NOMO-1 treated with DMSO at 0.1 percent for 48 hours (cell line): Measurements from ENCODE around the gene KMT5B.
A peak's percentile ranks its signal among the peaks of the same experiment; 100 is the strongest.

Experiments used
- DNase-seq: peaks from one replicate; lab custom pipeline; 2025; ENCODE audit not compliant: unreplicated experiment; lab: John Stamatoyannopoulos, UW

Gene KMT5B

DNA sequence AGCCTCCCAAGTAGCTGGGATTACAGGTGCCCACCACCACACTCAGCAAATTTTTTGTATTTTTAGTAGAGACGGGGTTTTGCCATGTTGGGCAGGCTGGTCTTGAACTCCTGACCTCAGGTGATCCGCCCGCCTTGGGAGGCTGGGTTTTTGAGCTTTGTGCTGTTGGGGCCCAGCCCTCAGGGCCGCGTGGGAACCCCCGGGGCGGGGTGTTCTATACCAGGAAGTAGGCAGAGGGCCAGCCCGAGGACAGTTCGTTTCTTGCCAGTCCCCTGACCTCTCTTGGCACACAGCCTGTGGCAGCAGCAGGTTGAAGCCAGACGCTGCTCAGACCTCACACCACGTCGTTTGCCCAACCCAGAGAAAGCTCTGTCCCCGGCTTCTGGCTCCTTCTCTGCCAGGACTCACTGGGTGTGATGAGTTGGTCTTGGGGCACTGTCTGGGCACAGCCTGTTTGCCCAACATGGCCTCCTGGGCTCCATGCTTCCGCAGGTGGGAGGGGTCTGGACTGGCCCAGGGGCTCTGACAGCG is 67.0 kb downstream of the KMT5B start:
- DNase-seq = no peak

DNA sequence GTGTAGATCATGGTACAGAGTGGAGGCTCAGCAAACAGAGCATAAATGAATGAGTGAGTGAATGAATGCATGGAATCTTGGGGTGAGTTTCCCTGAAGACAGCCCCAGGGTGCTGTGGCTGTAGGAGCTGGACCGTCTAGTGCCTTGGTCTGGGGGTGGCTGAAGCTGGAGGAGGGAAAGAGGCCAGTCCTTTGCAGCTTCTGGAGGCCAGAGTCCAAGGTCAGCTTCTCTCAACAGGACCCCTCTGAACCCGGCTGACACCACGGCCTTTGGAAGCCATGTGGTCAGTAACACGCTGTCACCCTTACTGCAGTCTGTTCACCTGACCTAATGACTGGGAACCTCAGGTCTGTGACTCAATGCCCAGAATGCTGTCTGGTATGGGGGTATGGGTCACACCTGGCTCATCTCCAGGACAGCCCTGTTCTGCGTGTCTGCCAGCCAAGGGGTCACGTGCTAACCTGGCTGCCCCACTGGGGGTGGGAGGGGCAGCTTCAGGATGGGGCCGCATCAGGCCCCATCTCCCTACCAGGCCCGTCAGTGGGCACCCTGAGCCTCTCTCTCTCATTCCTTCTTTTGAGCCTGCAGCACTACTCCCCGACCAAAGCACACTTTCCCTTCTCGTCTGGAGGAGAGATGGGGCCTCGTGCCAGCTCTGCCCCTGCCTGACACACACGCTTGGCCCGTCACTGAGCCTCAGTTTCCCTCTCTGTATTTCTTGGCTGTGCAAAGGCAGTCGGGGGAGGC is 67.8 kb downstream of the KMT5B start:
- DNase-seq = no peak

DNA sequence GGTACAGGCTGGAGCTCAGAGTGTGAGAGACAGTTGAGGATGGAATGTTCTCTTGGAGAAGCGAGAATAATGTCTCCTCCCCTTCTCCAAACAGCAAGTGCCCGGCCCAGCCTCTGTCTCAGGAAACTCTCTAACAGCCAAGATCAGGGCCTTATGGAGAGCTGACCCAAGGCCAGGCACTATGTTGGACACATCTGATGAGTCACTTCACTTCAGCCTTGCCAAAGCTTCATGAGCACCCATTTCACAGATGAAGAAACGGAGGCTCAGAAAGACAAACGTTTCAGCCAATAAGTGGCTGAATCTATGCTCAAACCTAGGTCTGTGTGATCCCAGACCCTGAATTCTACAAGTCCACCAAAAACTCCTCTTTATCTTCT is 69.8 kb downstream of the KMT5B start:
- DNase-seq = no peak

DNA sequence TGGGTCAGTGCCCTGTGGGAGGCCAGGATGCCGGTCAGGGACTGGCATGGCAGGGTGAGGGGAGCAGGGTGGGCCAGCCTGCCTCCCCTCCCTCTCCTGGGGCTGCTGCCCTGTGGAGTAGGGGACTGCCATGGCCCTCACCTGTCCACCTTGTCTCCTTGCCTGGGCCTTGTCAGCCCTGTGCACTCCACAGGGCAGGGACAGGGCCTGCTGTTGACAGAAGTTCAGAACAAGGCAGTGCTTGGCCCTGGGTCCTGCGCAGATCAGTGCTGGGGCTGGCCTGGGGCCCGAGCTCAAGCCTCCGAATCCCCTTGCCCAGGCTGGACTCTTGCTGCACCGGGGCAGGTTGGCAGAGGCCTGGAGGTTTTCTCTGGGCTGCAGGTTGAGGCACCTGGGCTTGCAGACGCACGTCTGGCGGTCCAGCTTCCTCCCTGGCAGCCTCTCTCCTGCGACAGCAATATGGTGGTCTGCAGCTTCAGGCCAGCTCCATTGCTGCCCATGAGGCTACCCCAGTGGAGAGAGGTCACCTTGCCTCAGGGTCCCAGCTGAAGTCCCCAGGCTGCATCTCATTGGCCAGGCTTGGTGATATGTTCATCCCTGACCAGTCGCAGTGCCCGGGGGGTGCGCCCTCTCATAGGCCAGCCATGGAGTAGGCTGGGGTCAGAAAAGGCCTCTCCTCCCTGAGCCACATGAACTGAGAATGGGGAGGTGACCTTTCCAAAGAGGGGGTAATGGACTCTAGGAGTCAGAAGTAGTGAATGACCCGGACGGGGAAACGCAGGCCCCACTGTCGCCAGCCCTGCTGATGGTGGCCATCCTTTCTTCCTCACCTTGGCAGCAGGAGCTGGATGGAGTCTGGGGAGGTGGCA is 70.4 kb downstream of the KMT5B start:
- DNase-seq = no peak

DNA sequence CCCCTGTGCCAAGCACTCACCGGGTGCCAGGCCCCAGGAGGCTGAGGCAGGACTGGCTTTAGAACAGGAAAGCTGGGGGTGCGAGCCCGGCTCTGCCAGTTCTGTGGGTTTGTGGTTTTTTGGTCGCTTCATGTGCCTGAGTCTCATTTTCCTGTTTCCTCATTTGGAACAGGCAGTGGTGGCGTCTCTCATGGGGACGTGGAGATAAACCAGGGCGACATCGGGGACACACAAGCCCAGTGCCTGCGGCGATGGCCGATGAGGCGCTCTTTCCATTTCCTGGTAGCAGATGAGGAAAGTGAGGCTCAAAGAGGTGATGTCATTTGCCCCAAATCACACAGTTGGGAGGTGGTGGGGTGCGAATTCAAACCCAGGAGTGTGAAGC is 71.1 kb downstream of the KMT5B start:
- DNase-seq = peak; percentile 82

DNA sequence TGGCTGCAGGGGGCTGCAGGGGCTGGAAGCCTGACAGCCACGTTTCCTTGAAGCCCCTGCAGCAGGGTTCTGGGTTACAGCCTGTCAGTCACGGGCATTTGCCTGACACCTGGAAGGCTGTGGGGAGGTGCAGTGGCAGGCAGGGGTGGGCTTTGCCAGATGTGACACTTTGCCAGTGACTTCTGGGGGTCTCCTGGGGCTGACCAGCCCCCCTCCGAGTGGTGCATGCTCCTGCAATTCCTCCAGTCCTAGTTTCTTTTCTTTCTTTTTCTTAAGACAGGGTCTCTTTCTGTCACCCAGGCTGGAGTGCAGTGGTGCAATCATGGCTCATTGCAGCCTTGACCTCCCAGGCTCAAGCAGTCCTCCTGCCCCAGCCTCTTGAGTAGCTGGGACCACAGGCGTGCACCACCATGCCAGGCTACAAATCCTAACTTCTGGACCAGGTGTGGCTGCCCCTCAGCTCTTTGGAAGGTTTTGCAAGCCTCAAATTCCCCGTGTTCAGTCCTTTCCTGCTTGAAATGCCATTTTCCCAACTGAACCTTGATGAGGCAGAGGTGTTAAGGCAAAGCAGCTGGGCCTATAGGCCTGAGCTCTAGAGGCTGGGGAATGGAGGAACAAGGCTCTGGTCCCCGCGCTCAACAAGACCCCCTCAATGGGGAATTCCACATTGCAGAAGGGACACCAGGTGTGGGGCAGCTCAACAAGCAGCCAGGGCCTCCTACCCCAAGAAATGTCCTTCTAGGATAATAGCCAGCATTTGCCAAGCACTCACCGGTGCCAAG is 71.7 kb downstream of the KMT5B start:
- no peak for DNase-seq

DNA sequence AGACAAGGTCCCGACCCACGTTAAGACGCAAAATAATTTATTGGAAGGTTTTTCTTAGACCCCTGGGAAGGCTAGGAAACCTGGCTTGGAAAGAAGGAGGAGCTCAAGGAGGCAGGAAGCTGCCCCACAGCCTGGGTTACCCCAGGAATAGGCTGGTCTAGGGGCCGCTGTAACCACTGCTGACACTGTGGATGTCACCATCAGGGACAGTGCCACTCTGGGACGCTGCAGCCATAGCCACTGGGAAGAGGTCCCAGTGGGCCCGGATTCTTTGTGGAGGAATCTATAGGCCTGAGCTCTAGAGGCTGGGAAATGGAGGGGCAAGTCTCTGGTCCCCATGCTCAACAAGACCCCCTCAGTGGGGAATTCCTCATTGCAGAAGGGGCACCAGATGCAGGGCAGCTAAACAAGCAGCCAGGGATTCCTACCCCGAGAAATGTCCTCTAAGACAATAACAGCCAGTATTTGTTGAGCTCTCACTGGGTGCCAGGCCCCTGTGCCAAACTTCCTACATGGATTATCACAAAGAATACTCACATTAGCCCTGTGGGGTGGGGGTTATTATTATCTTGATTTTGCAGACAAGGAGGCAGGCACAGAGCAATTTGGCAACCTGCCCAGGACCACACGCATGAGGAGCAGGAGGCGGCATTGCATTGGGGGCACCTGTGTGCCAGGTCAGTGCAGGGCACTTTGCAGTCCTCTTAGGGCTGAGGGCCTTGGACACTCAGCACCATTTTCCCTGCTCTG is 72.4 kb downstream of the KMT5B start:
- no peak for DNase-seq

DNA sequence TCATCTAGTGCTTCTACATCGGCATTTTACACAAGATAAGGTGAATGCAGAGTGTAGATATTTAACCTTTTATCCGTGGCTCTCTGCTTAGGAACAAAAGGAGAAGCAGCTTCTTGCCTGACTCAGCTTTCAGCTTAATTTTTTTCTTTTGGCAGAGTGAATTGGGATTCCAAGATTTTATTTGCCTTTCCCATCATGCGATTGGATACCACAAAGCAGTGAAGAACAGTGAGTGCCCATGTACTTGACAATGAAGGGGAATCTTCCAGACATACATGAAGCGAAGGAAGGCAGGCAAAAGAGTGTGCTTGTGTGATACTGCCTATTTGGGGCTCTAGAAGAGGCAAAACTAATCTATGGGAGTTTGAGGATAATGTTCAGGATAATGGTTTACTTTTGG is 74.9 kb downstream of the KMT5B start:
- DNase-seq = no peak

DNA sequence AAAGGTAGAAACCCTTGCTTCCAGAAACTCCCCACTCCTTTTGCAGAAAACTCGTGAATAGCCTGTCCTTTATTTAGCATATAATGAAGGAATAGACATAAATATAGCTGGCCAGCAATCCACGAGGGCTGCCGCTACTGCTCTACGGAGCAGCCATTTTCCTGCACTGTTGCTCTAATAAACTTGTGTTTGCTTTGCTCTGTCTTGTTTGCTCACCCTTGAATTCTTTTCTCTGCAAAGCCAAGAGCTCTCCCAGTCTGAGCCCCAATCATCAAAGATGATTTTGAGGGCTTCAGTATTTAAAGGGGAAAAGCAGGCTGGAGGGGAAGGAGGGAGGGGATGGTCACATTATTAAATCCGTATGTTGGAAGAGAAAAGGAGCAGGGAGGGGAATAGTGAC is 75.3 kb downstream of the KMT5B start:
- DNase-seq = no peak

DNA sequence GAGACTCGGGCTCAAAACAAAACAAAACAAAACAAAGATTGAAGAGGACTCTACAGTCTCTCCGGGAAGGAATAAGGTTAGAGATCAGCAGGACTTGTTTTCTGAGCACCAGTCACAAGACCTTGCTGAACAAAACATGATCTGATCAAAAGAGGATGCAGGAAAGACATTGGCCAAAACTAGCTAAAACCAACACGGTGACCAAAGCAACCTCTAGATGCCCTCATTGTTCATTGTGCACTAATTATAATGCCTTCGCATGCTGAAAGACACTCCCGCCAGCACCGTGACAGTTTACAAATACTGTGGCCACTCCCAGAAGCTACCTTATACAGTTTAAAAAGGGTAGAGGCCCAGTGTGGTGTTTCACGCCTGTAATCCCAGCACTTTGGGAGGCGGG is 76.2 kb downstream of the KMT5B start:
- DNase-seq = no peak

DNA sequence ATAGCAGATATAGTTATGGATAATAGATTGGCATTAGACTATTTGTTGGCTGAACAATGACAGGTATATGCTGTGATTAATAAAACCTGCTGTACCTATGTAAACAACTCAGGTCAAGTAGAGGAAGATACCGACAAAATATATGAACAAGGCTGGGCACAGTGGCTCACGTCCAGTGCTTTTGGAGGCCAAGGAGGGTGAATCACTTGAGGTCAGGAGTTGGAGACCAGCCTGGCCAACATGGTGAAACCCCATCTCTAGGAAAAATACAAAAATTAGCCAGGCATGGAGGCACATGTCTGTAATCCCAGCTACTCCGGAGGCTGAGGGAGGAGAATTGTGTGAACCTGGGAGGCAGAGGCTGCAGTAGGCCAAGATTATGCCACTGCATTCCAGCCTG is 77.9 kb downstream of the KMT5B start:
- no peak for DNase-seq

DNA sequence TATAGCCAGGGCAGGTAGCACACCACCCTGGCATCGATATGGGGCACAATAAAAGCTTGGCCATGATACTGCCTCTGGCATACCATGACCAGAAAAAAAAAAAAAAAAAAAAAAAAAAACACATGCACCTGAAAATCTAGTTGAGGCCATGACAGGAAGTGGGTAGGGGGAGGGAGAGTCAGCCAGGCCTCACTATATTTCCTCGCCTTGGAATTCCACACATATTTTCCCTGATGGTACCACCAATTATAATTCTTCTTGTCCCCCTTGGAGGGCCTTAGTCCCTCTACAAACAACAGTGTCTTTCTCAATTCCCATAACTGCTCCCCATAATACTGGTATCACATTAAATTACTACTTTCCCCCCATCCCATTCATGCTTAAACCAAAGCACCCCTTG is 79.3 kb downstream of the KMT5B start:
- no peak for DNase-seq

DNA sequence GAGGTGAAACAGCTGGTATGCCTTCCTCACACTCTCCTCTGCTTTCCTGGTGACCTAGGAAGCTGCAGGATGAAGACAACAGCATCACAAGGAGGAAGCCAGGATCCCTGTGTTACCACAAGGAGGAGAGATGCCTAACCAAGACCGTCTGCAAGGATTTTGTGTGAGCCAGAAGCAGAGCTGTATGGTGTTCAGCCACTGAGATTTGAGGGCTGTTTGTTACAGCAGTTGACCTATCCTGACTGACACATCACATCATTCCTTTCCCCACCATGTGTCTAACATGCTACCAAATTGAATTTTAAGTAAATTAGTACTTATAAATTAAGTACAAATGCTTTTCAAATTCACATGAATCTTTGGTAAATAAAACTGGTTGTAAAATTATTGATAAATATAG is 83.0 kb downstream of the KMT5B start:
- no peak for DNase-seq

DNA sequence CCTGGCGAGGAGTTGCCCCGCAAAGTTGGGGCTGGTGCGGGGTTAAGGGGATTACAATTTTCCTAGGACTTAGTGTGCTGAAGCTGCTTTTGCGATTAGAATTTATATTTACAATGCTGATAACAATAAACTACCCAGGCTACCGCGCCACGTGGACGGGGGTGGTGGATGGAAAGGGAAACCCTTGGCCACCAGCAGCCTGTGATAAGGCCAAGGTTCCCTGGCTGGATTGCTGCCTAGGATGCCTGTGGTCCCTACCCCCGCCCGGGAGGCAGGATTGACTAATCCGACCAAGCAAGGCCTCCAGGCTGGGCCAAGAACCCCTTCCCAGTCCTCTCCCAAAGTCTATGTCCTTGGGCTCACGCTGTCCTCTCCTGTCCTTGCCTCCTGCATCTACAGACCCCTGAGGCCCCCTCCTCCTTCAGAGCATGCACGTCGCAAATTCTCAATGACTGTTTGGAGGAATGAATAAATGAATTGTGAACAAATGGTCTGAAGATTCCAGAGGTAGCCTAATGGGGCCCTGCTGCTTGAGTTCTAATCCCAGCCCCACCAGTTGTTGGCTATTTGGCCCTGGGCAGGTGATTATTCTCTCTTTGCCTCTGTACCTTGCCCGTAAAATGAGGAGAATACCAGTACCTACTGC is 84.3 kb downstream of the KMT5B start:
- no peak for DNase-seq

DNA sequence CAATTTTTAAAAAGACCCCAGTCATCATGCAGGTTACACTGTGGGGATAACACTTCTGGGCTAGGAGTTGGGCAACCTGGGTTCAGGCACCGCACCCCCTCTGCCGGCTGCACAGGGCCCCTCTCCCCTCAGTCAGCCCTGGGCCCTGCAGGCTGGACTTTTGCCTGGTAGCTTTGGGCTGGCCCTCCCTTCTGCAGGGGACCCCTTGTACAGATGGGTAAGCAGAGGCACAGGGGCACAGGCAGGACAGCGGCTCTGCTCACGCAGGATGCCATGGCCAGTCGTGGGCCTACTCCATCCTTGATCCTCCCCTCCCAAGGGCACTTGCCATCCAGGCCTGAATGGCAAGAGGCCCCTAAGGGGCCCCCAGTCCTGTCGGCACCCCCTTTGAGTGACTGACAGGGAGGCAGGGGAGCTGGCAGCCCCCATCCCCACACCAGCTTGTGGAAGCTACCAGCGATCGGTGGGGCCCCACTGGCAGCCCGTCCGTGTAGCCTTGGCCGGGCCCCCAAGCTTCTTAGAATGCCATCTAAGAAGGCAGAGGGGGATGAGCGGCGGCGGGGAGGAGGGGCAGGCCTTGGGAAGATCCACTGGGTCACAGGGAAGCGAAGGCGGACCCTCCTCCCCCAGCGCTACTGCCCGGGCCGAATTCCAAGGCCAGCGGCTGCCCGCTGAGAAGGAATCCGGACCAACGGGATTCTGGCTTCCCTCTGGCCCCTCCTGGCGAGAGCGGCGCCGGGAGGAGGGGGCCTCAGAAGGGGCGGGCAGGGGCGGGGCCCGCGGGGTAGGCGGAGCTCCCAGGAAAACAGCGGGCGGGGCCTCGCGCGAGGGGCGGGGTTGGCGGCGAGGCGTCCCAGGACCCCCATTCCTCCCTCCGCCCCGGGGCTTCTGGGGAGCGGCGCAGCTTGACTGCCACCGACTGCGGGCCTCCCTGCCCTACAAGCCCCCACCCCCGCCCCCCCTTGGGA is 85.1 kb downstream of the KMT5B start:
- DNase-seq = no peak

DNA sequence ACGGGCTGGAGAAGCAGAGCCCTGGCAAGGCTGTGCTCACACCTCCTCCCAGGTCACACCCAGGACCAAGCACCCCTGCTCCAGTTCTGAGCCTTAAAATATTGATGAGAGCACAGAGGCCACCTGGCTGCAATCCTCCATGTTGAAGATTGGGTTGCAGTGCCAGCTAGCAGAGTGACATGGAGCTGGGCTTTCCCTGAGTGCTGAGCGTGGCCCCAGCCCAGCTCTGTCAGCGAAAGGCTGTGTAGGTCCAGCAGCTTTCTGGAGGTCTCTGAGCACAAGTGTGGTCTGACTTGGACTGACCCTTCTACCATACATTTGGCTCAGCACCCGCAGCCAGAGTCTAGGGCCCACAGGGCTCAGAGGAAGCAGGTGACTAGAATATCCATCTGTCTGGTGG is 87.9 kb downstream of the KMT5B start:
- DNase-seq = no peak

DNA sequence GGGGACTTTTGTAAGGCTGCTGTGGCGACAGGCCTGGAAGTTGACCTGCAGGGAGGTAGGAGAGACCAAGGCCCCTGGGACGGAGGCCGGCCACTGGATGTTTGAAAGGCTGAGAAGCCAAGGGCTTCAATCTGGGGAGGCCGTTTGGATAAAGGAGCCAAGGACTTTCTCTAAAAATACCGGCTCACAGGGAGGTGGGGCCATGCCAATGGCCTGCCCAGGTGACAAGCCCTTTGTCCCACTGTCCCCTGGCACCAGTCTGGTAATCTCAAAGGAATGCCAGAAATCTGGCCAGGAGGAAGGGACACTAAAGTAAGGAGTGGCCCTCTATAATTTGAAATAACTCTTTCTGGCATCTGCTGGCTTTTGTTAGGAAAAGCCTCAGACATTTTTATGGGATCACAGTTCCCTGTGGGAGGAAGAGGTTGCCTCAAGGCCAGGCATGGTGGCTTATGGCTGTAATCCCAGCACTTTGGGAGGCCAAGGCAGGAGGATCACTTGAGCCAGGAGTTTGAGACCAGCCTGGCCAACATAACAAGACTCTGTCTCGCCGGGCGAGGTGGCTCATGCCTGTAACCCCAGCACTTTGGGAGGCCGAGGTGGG is 90.1 kb downstream of the KMT5B start:
- DNase-seq = no peak

DNA sequence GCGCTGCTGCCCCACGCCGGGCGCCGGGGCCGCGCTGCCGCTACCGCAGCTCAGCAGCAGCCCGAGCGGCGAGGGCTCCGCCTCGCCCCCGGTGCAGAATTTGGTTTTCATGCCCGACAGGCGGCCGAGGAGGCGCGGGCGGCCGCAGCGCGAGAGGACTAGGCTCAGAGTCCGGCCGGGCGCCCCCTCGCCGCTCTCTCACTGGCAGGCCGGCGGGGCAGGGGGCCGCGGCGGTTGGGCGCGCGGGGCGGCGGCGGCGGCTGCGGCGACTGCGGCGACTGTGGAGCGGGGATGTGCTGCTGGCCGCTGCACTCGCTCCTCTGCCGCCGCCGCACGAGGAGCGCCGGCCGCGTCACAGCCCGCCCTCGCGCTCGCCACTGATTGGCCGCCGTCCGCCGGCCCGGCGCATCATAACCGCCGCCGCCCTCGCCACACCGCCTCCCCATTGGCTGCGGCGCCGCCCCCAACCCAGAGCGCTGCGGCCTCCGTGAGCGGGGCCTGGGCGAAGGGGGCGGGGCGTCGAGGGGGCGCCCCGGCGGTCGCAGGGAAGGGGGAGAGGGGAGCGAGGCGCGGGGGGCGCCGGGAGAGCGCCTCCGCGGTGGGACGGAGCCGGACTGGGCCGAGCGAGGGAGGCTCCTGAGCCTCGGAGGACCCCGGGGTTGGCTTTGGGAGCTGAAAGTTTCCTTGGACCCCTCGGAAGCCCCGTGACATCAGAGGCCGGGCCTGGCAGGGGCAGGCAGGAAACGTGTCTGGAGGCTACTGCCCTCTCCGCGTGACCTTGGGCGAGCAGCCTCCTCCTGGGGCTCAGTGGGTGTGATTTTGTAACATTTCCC is 91.8 kb downstream of the KMT5B start, which contains the start of gene CHKA:
Gene CHKA (minus strand): TSS at position 322 of the 833 bp plus-strand sequence. CDS start 211 bp downstream, at position 111.
- peak; percentile 91 for DNase-seq
